ENCODE measurements around the gene MAP3K7CL.

The MAP3K7CL gene

GRCh38 chr21:29145354-29145782, 14.9 kb downstream of the MAP3K7CL start:
- no peak for DNase-seq (ENCODE audit: low read depth in 1 of 2, low spot score in 1 of 2)
- no peak overlapping the region for H3K4me3 ChIP-seq (replicated peaks; ENCODE audit: insufficient read depth, low read length)
- no peaks in the 10 kb centered on the region for H3K27me3 ChIP-seq (ENCODE audit: insufficient read depth, poor library complexity, severe bottlenecking)
- TF ChIP-seq SPI1 (IDR thresholded peaks at IDR 0.05; ENCODE audit: borderline replicate concordance, low read depth) (no peak), REST (IDR thresholded peaks at IDR 0.05; ENCODE audit: insufficient replicate concordance, low read depth) (no peak), POLR2AphosphoS5 (IDR thresholded peaks at IDR 0.05; ENCODE audit: low read depth) (no peak), GABPA (IDR thresholded peaks at IDR 0.05; ENCODE audit: low read depth) (no peak)
- TF ChIP-seq, protein P1, sequence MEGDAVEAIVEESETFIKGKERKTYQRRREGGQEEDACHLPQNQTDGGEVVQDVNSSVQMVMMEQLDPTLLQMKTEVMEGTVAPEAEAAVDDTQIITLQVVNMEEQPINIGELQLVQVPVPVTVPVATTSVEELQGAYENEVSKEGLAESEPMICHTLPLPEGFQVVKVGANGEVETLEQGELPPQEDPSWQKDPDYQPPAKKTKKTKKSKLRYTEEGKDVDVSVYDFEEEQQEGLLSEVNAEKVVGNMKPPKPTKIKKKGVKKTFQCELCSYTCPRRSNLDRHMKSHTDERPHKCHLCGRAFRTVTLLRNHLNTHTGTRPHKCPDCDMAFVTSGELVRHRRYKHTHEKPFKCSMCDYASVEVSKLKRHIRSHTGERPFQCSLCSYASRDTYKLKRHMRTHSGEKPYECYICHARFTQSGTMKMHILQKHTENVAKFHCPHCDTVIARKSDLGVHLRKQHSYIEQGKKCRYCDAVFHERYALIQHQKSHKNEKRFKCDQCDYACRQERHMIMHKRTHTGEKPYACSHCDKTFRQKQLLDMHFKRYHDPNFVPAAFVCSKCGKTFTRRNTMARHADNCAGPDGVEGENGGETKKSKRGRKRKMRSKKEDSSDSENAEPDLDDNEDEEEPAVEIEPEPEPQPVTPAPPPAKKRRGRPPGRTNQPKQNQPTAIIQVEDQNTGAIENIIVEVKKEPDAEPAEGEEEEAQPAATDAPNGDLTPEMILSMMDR (IDR thresholded peaks at IDR 0.05; ENCODE audit: insufficient read depth, low read length) = no peak
- no peak overlapping the region for H3K27ac ChIP-seq (replicated peaks)

DNA sequence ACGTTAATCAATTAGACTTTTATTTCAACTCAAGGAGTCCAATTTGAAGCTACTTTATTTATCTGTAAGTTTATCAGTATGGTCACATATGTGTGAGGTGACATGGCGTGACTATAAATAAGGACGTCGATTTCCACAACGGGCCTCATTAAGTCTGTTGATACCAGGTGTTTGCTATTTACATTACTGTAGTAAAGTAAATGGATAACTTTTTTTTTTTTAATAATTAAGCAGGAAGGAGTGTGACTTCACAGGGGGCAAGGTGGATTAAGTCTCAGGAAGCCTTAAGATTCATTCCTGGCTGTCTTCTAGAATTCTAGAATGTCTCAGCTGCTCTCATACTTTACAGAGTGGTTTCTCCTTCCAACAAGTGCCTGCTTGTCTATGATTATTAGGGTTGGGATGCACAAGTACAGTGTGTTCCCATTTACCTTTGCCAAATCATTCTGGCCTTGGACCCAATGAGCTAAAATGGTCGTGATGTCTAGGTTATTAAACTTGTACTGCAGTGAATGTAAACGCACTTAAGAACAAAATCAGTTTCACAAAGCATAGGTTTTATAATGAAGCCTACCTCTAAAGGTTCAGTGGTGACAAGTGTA, 15.5 kb downstream of the MAP3K7CL start:
- Histone ChIP-seq H3K27me3 (ENCODE audit: insufficient read depth, poor library complexity, severe bottlenecking) (no peaks in the 10 kb centered on the region), H3K27ac (replicated peaks) (no peak overlapping the region), H3K4me3 (replicated peaks; ENCODE audit: insufficient read depth, low read length) (no peak overlapping the region)
- no peak for DNase-seq (ENCODE audit: low read depth in 1 of 2, low spot score in 1 of 2)
- TF ChIP-seq SPI1 (IDR thresholded peaks at IDR 0.05; ENCODE audit: borderline replicate concordance, low read depth) (no peak), POLR2AphosphoS5 (IDR thresholded peaks at IDR 0.05; ENCODE audit: low read depth) (no peak), REST (IDR thresholded peaks at IDR 0.05; ENCODE audit: insufficient replicate concordance, low read depth) (no peak), GABPA (IDR thresholded peaks at IDR 0.05; ENCODE audit: low read depth) (no peak)
- TF ChIP-seq, protein P1 (IDR thresholded peaks at IDR 0.05; ENCODE audit: insufficient read depth, low read length) = no peak

DNA sequence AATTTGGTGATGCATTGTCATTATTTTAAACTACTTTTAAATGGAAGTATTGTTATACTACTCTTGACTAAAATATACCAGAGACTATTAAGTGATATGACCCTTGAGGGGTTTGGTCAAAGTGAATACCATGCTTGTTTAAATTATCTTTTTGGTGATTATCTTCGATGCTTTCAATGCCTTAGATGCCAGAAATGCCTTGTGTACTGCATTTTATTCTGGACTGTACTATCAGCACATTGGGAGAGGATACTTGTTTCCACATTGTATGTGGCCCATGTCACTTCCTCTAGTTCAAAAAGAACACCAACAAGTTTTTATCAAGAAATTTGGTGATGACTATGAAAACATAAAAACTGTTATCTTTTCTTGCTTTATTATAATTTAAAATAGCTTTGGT, 16.3 kb downstream of the MAP3K7CL start:
- H3K4me3 ChIP-seq (replicated peaks; ENCODE audit: insufficient read depth, low read length) = no peak overlapping the region
- no peak overlapping the region for H3K27ac ChIP-seq (replicated peaks)
- DNase-seq (ENCODE audit: low read depth in 1 of 2, low spot score in 1 of 2) = no peak
- H3K27me3 ChIP-seq (ENCODE audit: insufficient read depth, poor library complexity, severe bottlenecking) = no peaks in the 10 kb centered on the region
- TF ChIP-seq REST (IDR thresholded peaks at IDR 0.05; ENCODE audit: insufficient replicate concordance, low read depth) (no peak), SPI1 (IDR thresholded peaks at IDR 0.05; ENCODE audit: borderline replicate concordance, low read depth) (no peak), POLR2AphosphoS5 (IDR thresholded peaks at IDR 0.05; ENCODE audit: low read depth) (no peak), GABPA (IDR thresholded peaks at IDR 0.05; ENCODE audit: low read depth) (no peak)
- TF ChIP-seq, protein P1 (IDR thresholded peaks at IDR 0.05; ENCODE audit: insufficient read depth, low read length) = no peak
